PC-9 (cell line): Measurements from ENCODE around the gene DLGAP1. TPM values are rescaled to one million over a fixed set of nuclear protein-coding genes. Genes with fewer than 3 reads are reported as not detected.

Experiments
- BruUV-seq: library from RNA; stranded (reverse); fragments of 400-500 nt; replicated peaks from 2 replicates; lab custom pipeline; 2021; lab: Mats Ljungman, UMichigan
- CTCF ChIA-PET: fragments of 300-600 bp; sonication (Branson Sonifier 250); formaldehyde crosslinking; loops from one replicate; lab custom pipeline; 2022; ENCODE audit warnings: antibody characterized with exemption; lab: Charles Lee
- POLR2A ChIA-PET: fragments of 300-600 bp; sonication (Branson Sonifier 250); formaldehyde crosslinking; loops from one replicate; lab custom pipeline; 2022; ENCODE audit warnings: antibody characterized with exemption; ENCODE audit not compliant: unreplicated experiment; lab: Charles Lee
- DNase-seq, 2 experiments: peaks; one replicate each; pipeline versions ENCODE4 v3.0.0 to v3.0.0-alpha.2; 2015 to 2022; ENCODE audit warnings: mixed read lengths in 1 of 2
- H2AFZ ChIP-seq: fragments of 200-600 bp; sonication (generic); 2 replicates; pipeline ENCODE4 v1.8.1; 2017; ENCODE audit warnings: antibody characterized with exemption
- H3F3A ChIP-seq: fragments of 200-600 bp; sonication (generic); 2 replicates; pipeline ENCODE4 v1.8.1; 2017; ENCODE audit warnings: antibody characterized with exemption, mild to moderate bottlenecking, low read depth; ENCODE audit not compliant: insufficient read depth
- H3K27ac ChIP-seq: fragments of 200-600 bp; sonication (generic); 2 replicates; pipeline ENCODE4 v1.6.1; 2016; ENCODE audit warnings: mixed run types
- H3K27me3 ChIP-seq: fragments of 200-600 bp; sonication (generic); 2 replicates; pipeline ENCODE4 v1.6.1; 2016; ENCODE audit warnings: low read depth, mixed run types; ENCODE audit not compliant: insufficient read depth
- H3K36me3 ChIP-seq: fragments of 200-600 bp; sonication (generic); 2 replicates; pipeline ENCODE4 v1.6.1; 2016; ENCODE audit warnings: low read depth, mixed run types
- H3K4me1 ChIP-seq: fragments of 200-600 bp; sonication (generic); replicated peaks from 2 replicates; pipeline ENCODE4 v1.6.1; 2016; ENCODE audit warnings: mixed run types; ENCODE audit not compliant: insufficient read depth
- H3K4me2 ChIP-seq: fragments of 200-600 bp; sonication (generic); 2 replicates; pipeline ENCODE4 v1.6.1; 2017; ENCODE audit warnings: mixed run types
- H3K4me3 ChIP-seq: fragments of 200-600 bp; sonication (generic); 2 replicates; pipeline ENCODE4 v1.6.1; 2016; ENCODE audit warnings: mixed run types
- H3K79me2 ChIP-seq: fragments of 200-600 bp; sonication (generic); 2 replicates; pipeline ENCODE4 v1.6.1; 2017; ENCODE audit warnings: low read depth, mixed run types
- H3K9me2 ChIP-seq: fragments of 200-600 bp; sonication (generic); 2 replicates; pipeline ENCODE4 v1.8.1; 2017; ENCODE audit warnings: mild to moderate bottlenecking; ENCODE audit not compliant: insufficient read depth
- H3K9me3 ChIP-seq: fragments of 200-600 bp; sonication (generic); 2 replicates; pipeline ENCODE4 v1.8.1; 2016; ENCODE audit warnings: low read depth; ENCODE audit not compliant: insufficient read depth
- H4K20me1 ChIP-seq: fragments of 200-600 bp; sonication (generic); 2 replicates; pipeline ENCODE4 v1.8.1; 2017; ENCODE audit not compliant: insufficient read depth
- EZH2 ChIP-seq: fragments of 200-600 bp; sonication (generic); IDR thresholded peaks from 2 replicates; pipeline ENCODE4 v1.8.0; 2017; ENCODE audit warnings: antibody characterized with exemption, low read depth
- intact Hi-C: fragments of 100-400 bp; cut with micrococcal nuclease; formaldehyde crosslinking; loops from one replicate; pipeline ENCODE4 v1.10.0; 2022; ENCODE audit not compliant: unreplicated experiment
- total RNA-seq: library from RNA; stranded (reverse); gene quantifications from 2 replicates; pipeline ENCODE4 v1.2.3, GENCODE V29; 2021
- TF ChIP-seq, protein P1 (sequence below): fragments of 200-600 bp; sonication (generic); conservative IDR thresholded peaks from 2 replicates; pipeline ENCODE4 v1.6.1; 2017; ENCODE audit warnings: mixed run types, antibody characterized with exemption, mild to moderate bottlenecking, moderate library complexity

DLGAP1 gene
- total RNA-seq, 1 experiment from 2014 or later = not detected

DNA sequence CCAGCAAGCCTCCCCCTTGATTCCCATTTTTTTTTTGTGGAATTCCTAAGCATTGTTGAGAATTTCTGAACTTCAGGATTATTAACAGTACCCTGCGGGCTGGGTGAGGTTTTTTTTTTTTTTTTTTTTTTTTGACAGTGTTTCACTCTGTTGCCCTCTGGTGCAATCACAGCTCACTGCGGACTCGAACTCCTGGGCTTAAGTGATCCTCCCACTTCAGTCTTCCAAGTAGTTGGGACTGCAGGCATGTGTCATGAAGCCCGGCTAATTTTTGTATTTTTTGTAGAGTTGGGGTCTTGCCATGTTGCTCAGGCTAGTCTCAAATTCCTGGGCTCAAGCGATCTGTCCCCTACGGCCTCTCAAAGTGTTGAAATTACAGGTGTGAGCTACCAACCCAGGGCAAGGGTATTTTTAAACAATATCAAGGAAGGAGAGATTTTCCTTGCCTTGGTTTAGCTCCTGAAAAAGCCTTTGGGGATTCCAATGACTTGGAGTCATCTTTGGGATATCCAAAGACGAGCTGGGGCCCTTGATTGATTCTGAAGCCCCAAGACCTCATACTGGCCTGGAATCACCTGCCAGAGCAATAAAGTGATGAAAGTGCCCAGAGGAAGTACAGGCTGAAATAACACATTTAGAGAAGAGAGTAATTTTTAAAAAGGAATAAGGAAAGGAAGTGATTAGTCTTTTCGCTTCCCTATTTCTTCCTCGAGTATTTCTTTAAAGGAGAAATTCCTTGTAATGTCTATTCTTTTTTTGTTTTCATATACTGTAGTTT lies 764.9 kb downstream of the DLGAP1 start:
- H3F3A ChIP-seq = no peaks in the 10 kb centered on the region
- no TSS peak for BruUV-seq
- no peak for TF ChIP-seq EZH2
- TF ChIP-seq, protein P1, sequence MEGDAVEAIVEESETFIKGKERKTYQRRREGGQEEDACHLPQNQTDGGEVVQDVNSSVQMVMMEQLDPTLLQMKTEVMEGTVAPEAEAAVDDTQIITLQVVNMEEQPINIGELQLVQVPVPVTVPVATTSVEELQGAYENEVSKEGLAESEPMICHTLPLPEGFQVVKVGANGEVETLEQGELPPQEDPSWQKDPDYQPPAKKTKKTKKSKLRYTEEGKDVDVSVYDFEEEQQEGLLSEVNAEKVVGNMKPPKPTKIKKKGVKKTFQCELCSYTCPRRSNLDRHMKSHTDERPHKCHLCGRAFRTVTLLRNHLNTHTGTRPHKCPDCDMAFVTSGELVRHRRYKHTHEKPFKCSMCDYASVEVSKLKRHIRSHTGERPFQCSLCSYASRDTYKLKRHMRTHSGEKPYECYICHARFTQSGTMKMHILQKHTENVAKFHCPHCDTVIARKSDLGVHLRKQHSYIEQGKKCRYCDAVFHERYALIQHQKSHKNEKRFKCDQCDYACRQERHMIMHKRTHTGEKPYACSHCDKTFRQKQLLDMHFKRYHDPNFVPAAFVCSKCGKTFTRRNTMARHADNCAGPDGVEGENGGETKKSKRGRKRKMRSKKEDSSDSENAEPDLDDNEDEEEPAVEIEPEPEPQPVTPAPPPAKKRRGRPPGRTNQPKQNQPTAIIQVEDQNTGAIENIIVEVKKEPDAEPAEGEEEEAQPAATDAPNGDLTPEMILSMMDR = no peak
- H3K9me2 ChIP-seq = no peaks in the 10 kb centered on the region
- H3K27me3 ChIP-seq = no peaks in the 10 kb centered on the region
- ChIA-PET POLR2A (interaction anchor here (0.6 kb wide), 1 partner anchor 80 kb away, joined by 4 read pairs; no protein-coding TSS in a partner anchor), CTCF (interaction anchor here (0.6 to 0.7 kb wide), 3 partner anchors 80 to 278 kb away, joined by 3 to 14 read pairs (median 3); no protein-coding TSS in a partner anchor)
- DNase-seq = no peak
- intact Hi-C loops = no loop called here
- no peaks in the 10 kb centered on the region for H4K20me1 ChIP-seq
- no peak overlapping the region for H3K27ac ChIP-seq
- no peaks in the 10 kb centered on the region for H3K36me3 ChIP-seq
- no peaks in the 10 kb centered on the region for H3K79me2 ChIP-seq
- no peak overlapping the region for H2AFZ ChIP-seq
- H3K4me3 ChIP-seq = no peak overlapping the region
- no peaks in the 10 kb centered on the region for H3K4me1 ChIP-seq
- H3K4me2 ChIP-seq = no peak overlapping the region
- no peaks in the 10 kb centered on the region for H3K9me3 ChIP-seq

DNA sequence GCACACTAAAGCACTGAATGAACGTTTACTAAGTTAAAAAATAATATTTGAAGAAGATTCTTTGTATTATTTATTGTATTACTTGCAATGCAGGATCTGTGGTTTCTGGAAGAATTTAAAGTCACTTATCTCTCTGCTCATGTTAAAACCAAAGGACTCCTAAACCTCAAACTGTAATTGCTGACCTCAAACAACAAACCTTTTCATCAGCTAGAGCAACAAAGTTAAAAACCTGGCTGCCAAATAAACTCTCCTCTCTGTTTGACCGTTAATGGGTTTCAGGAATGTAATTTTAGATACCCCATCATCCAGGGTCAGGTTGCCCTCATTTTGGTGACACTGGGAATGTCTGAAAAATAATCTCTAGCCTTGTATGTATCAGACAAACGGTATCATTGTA lies 766.0 kb downstream of the DLGAP1 start:
- ChIA-PET POLR2A (no interaction called here), CTCF (no interaction called here)
- H3K4me2 ChIP-seq = no peak overlapping the region
- no peaks in the 10 kb centered on the region for H3K36me3 ChIP-seq
- H3K27ac ChIP-seq = no peak overlapping the region
- H2AFZ ChIP-seq = 0 out of 2 replicates have a peak overlapping the region, but pooled peaks have one; percentile 6
- no TSS peak for BruUV-seq
- no peaks in the 10 kb centered on the region for H3K27me3 ChIP-seq
- no peaks in the 10 kb centered on the region for H4K20me1 ChIP-seq
- intact Hi-C loops = no loop called here
- H3K9me3 ChIP-seq = no peaks in the 10 kb centered on the region
- H3F3A ChIP-seq = no peaks in the 10 kb centered on the region
- H3K4me1 ChIP-seq = peaks cover 8% of the 10 kb centered on the region
- H3K79me2 ChIP-seq = no peaks in the 10 kb centered on the region
- H3K4me3 ChIP-seq = no peak overlapping the region
- no peaks in the 10 kb centered on the region for H3K9me2 ChIP-seq
- no peak for DNase-seq
- no peak for TF ChIP-seq EZH2
- TF ChIP-seq, protein P1 = no peak

- ChIA-PET POLR2A (no interaction called here), CTCF (no interaction called here)
- Histone ChIP-seq H3K9me2 (no peaks in the 10 kb centered on the region), H3K4me2 (no peak overlapping the region), H3K4me3 (no peak overlapping the region), H3K79me2 (no peaks in the 10 kb centered on the region), H3K4me1 (peaks cover 8% of the 10 kb centered on the region), H3F3A (no peaks in the 10 kb centered on the region), H2AFZ (0 out of 2 replicates have a peak overlapping the region, but pooled peaks have one; percentile 6), H3K27me3 (no peaks in the 10 kb centered on the region), H3K36me3 (no peaks in the 10 kb centered on the region), H3K27ac (no peak overlapping the region), H4K20me1 (no peaks in the 10 kb centered on the region), H3K9me3 (no peaks in the 10 kb centered on the region)
- TF ChIP-seq EZH2 = no peak
- TF ChIP-seq, protein P1 = no peak
- no peak for DNase-seq
- intact Hi-C loops = no loop called here
- BruUV-seq = no TSS peak
Observed at GRCh38 chr18:3688690-3689089, 766.4 kb downstream of the DLGAP1 start.
